MM.1S (cell line): ENCODE data around the gene SPIRE2.

Source experiments
- CTCF ChIP-seq: fragments of 300-600 bp; sonication (generic); IDR thresholded peaks from 2 replicates; pipeline ENCODE4 v1.5.1; 2016; ENCODE audit warnings: antibody characterized with exemption, low read length, mixed read lengths
- EZH2 ChIP-seq: fragments of 300-600 bp; sonication (generic); optimal IDR thresholded peaks from 2 replicates; pipeline ENCODE3; 2017; ENCODE audit warnings: low read depth, mild to moderate bottlenecking, antibody characterized with exemption, low read length, mixed read lengths

DNA sequence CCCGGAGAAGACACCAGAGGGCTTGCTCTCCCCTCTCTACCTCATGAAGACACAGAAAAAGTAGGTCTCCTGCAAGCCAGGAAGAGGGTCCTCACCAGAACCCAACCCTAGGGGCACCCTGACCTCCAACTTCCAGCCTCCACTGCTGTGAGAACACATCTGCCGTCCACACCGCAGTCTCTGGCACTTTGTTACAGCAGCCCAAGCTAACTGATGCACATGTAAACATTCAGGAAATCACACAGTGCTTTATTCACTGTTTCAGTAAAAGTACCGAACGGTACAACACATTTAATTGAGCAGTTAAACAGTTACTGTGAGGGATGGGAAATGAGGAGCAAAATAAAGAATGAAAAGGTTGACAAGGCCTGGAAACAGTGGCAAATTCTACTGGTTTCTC, 30.1 kb upstream of the SPIRE2 start:
- no peak for TF ChIP-seq EZH2
- TF ChIP-seq CTCF = no peak
